OCI-LY1 (cell line): ENCODE measurements around the gene HDAC1.

Experiments used
- H2AFZ ChIP-seq: fragments of 200-600 bp; sonication (generic), shearing (Covaris generic); 2 replicates; pipeline ENCODE4 v1.6.0; 2014; ENCODE audit warnings: antibody characterized with exemption, mild to moderate bottlenecking, low read length
- H3F3A ChIP-seq: fragments of 200-600 bp; sonication (generic), shearing (Covaris generic); 2 replicates; pipeline ENCODE4 v1.6.0; 2014; ENCODE audit warnings: mild to moderate bottlenecking, antibody characterized with exemption, low read length, moderate library complexity; ENCODE audit not compliant: insufficient read depth
- H3K27ac ChIP-seq: fragments of 200-600 bp; sonication (generic); 2 replicates; pipeline ENCODE4 v1.5.1; 2014; ENCODE audit warnings: low read length, mixed run types, mild to moderate bottlenecking, low read depth; ENCODE audit not compliant: poor library complexity, severe bottlenecking
- H3K27me3 ChIP-seq: fragments of 200-600 bp; sonication (generic); 2 replicates; pipeline ENCODE4 v1.6.0; 2014; ENCODE audit warnings: antibody characterized with exemption, mild to moderate bottlenecking, low read length, moderate library complexity; ENCODE audit not compliant: insufficient read depth
- H3K36me3 ChIP-seq: fragments of 200-600 bp; sonication (generic); 2 replicates; pipeline ENCODE4 v1.6.1; 2014; ENCODE audit warnings: mild to moderate bottlenecking, antibody characterized with exemption, low read length, moderate library complexity, mixed read lengths; ENCODE audit not compliant: insufficient read depth
- H3K4me1 ChIP-seq: fragments of 200-600 bp; sonication (generic); 2 replicates; pipeline ENCODE4 v1.5.1; 2014; ENCODE audit warnings: mild to moderate bottlenecking, low read length, moderate library complexity; ENCODE audit not compliant: insufficient read depth, severe bottlenecking
- H3K4me2 ChIP-seq: fragments of 200-600 bp; sonication (generic), shearing (Covaris generic); 2 replicates; pipeline ENCODE4 v1.6.1; 2014; ENCODE audit warnings: low read length
- H3K4me3 ChIP-seq: fragments of 200-600 bp; sonication (generic); 2 replicates; pipeline ENCODE4 v1.5.1; 2014; ENCODE audit warnings: low read length, low read depth, mild to moderate bottlenecking, mixed read lengths; ENCODE audit not compliant: poor library complexity, severe bottlenecking
- H3K79me2 ChIP-seq: fragments of 200-600 bp; shearing (Covaris generic); 2 replicates; pipeline ENCODE4 v1.6.1; 2016; ENCODE audit warnings: mixed run types, low read length, mixed read lengths; ENCODE audit not compliant: insufficient read depth
- H3K9ac ChIP-seq: fragments of 200-600 bp; sonication (generic), shearing (Covaris generic); 2 replicates; pipeline ENCODE4 v1.6.1; 2014; ENCODE audit warnings: mild to moderate bottlenecking, low read length, mixed read lengths
- H3K9me2 ChIP-seq: fragments of 200-600 bp; sonication (generic), shearing (Covaris generic); 2 replicates; pipeline ENCODE4 v1.6.1; 2014; ENCODE audit warnings: low read depth, mild to moderate bottlenecking, low read length, mixed read lengths
- H3K9me3 ChIP-seq: fragments of 200-600 bp; shearing (Covaris generic); 2 replicates; pipeline ENCODE4 v1.6.1; 2014; ENCODE audit warnings: low read length, mixed read lengths
- H4K20me1 ChIP-seq: fragments of 200-600 bp; sonication (generic), shearing (Covaris generic); 2 replicates; pipeline ENCODE4 v1.6.0; 2016; ENCODE audit warnings: mild to moderate bottlenecking, low read length; ENCODE audit not compliant: insufficient read depth
- EZH2 ChIP-seq: fragments of 200-600 bp; sonication (generic), shearing (Covaris generic); IDR thresholded peaks from 2 replicates; pipeline ENCODE4 v1.8.0; 2017; ENCODE audit warnings: borderline replicate concordance, mixed run types, mild to moderate bottlenecking, antibody characterized with exemption, low read length, moderate library complexity, mixed read lengths
- TF ChIP-seq, protein P1 (sequence below): fragments of 200-600 bp; sonication (generic), shearing (Covaris generic); IDR thresholded peaks from 2 replicates; pipeline ENCODE4 v1.5.1; 2017; ENCODE audit warnings: mild to moderate bottlenecking, antibody characterized with exemption, low read length, moderate library complexity, mixed read lengths

The HDAC1 gene

DNA sequence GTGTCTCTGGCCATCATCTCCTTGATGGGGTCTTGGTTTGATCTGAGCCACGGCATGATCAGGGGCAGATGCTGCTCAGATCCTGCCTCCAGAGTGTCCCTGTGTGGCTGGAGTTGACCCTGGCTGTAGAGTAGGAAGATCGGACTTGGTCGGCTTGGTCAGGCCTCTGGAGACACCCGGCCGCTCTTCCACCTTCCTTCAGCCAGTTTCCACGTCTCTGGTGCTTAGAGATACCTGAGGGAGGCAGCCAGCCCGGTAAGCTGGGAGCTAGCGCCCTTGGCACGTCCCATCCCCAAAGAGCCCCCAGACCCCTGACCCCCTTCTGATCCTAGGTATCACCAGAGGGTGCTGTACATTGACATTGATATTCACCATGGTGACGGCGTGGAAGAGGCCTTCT lies 35.3 kb downstream of the HDAC1 start:
- H3K9ac ChIP-seq, result no peak overlapping the region
- peaks cover 98% of the 10 kb centered on the region for H3K36me3 ChIP-seq
- H3K4me2 ChIP-seq, result no peak overlapping the region
- no peaks in the 10 kb centered on the region for H3K9me3 ChIP-seq
- H2AFZ ChIP-seq, result no peak overlapping the region
- no peaks in the 10 kb centered on the region for H3K27me3 ChIP-seq
- no peak overlapping the region for H3K4me3 ChIP-seq
- no peak overlapping the region for H3K27ac ChIP-seq
- H3K79me2 ChIP-seq, result no peaks in the 10 kb centered on the region
- H3F3A ChIP-seq, result 0 out of 2 replicates have a peak, but pooled peaks cover 5% of the 10 kb centered on the region
- H4K20me1 ChIP-seq, result no peaks in the 10 kb centered on the region
- H3K9me2 ChIP-seq, result no peaks in the 10 kb centered on the region
- no peak for TF ChIP-seq EZH2
- TF ChIP-seq, protein P1, sequence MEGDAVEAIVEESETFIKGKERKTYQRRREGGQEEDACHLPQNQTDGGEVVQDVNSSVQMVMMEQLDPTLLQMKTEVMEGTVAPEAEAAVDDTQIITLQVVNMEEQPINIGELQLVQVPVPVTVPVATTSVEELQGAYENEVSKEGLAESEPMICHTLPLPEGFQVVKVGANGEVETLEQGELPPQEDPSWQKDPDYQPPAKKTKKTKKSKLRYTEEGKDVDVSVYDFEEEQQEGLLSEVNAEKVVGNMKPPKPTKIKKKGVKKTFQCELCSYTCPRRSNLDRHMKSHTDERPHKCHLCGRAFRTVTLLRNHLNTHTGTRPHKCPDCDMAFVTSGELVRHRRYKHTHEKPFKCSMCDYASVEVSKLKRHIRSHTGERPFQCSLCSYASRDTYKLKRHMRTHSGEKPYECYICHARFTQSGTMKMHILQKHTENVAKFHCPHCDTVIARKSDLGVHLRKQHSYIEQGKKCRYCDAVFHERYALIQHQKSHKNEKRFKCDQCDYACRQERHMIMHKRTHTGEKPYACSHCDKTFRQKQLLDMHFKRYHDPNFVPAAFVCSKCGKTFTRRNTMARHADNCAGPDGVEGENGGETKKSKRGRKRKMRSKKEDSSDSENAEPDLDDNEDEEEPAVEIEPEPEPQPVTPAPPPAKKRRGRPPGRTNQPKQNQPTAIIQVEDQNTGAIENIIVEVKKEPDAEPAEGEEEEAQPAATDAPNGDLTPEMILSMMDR, result no peak
- peaks cover 12% of the 10 kb centered on the region for H3K4me1 ChIP-seq

GRCh38 chr1:32329931-32330466 lies 38.1 kb downstream of the HDAC1 start:
- no peak overlapping the region for H2AFZ ChIP-seq
- peaks cover 97% of the 10 kb centered on the region for H3K36me3 ChIP-seq
- no peak overlapping the region for H3K4me3 ChIP-seq
- H3K9me3 ChIP-seq, result no peaks in the 10 kb centered on the region
- no peak overlapping the region for H3K4me2 ChIP-seq
- no peaks in the 10 kb centered on the region for H3K9me2 ChIP-seq
- H3K27me3 ChIP-seq, result no peaks in the 10 kb centered on the region
- H3K4me1 ChIP-seq, result peaks cover 27% of the 10 kb centered on the region
- H4K20me1 ChIP-seq, result no peaks in the 10 kb centered on the region
- no peak overlapping the region for H3K9ac ChIP-seq
- no peak overlapping the region for H3K27ac ChIP-seq
- peaks cover 4% of the 10 kb centered on the region; the same call in 1 of the 2 replicates for H3K79me2 ChIP-seq
- TF ChIP-seq EZH2, result no peak
- TF ChIP-seq, protein P1, result no peak
- peaks cover 15% of the 10 kb centered on the region for H3F3A ChIP-seq

DNA sequence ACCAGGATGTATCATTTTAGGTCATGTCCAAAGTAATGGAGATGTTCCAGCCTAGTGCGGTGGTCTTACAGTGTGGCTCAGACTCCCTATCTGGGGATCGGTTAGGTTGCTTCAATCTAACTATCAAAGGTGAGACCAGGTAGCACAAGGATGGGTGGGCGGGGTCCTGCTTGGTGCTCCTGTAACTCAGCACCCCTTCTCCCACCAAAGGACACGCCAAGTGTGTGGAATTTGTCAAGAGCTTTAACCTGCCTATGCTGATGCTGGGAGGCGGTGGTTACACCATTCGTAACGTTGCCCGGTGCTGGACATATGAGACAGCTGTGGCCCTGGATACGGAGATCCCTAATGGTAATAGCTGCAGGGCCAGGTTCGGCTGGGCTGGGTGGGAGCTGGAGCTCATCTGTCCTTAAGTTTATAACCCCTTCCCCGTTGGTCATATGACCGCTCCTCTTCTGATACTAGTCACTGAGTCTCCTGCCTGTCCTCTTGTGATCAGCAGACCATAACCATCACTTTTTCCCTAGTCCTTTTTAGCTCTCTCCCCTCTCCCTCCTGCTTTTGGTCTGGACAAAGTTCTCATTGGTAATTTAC lies 38.8 kb downstream of the HDAC1 start:
- no peak overlapping the region for H2AFZ ChIP-seq
- no peak overlapping the region for H3K9ac ChIP-seq
- H3K36me3 ChIP-seq, result peaks cover 90% of the 10 kb centered on the region
- H3K9me3 ChIP-seq, result no peaks in the 10 kb centered on the region
- no peaks in the 10 kb centered on the region for H3K9me2 ChIP-seq
- no peak overlapping the region for H3K4me3 ChIP-seq
- no peaks in the 10 kb centered on the region for H4K20me1 ChIP-seq
- H3K4me2 ChIP-seq, result no peak overlapping the region
- H3K27me3 ChIP-seq, result no peaks in the 10 kb centered on the region
- TF ChIP-seq EZH2, result no peak
- TF ChIP-seq, protein P1, result no peak
- H3F3A ChIP-seq, result peaks cover 15% of the 10 kb centered on the region
- H3K4me1 ChIP-seq, result peaks cover 28% of the 10 kb centered on the region
- peaks cover 7% of the 10 kb centered on the region; the same call in 1 of the 2 replicates for H3K79me2 ChIP-seq
- H3K27ac ChIP-seq, result no peak overlapping the region
